TTC549 (cell line): ENCODE measurements around the gene RASL10A.

Source experiments
- FAIRE-seq: peaks from 2 replicates; lab custom pipeline; 2012; peaks lifted over from hg19 to GRCh38; lab: Jason Lieb, UNC

Gene RASL10A

DNA sequence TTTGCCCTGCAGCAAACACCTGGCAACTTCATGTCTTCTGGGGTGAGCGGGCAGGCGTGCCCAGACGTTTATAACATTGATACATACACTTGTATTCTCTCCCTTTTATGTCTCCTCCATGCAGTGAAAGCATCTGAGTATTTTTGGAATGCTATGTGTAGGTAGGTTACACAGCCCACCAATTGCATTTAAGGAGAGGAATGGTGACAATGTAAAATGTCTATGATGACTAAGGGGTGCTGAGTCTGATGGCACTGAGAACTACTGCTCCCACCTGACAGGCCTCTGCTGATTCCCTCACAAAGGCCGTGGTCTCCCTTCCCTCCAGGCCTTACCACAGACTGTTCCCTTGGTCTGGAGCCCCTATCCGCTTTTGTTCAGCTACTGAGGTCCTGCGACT lies 22.9 kb upstream of the RASL10A start:
- no peak for FAIRE-seq

DNA sequence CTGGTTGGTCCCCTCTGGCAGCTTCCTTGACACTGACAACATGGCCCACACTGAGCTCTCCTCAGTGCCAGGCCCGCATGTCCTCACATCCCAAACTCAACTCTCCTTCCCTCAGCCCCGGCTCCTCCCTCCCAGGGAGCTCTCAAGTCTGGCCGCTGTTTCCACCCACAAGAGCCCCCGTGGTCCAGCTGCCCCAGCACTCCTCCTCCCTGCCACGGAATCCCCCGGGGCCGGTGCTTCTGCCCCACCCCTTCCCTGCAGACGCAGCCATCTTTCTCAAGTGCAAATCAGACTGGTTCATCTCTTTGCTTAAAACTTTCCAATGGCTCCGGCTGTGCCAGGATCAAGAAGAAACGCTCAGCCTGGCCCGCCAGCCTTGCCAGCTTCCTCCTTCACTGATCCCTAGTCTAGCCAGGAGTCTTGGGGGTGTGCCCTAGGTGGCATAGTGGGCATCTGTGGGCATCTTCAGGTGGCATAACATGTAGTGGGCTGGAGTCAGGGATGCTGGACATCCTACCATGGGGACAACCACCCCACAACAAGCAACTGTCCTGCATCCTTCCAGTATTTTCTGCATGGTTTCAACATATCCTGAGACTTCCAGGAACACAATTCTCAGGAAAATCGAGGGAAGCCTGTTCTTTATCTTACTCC lies 22.3 kb upstream of the RASL10A start:
- no peak for FAIRE-seq

DNA sequence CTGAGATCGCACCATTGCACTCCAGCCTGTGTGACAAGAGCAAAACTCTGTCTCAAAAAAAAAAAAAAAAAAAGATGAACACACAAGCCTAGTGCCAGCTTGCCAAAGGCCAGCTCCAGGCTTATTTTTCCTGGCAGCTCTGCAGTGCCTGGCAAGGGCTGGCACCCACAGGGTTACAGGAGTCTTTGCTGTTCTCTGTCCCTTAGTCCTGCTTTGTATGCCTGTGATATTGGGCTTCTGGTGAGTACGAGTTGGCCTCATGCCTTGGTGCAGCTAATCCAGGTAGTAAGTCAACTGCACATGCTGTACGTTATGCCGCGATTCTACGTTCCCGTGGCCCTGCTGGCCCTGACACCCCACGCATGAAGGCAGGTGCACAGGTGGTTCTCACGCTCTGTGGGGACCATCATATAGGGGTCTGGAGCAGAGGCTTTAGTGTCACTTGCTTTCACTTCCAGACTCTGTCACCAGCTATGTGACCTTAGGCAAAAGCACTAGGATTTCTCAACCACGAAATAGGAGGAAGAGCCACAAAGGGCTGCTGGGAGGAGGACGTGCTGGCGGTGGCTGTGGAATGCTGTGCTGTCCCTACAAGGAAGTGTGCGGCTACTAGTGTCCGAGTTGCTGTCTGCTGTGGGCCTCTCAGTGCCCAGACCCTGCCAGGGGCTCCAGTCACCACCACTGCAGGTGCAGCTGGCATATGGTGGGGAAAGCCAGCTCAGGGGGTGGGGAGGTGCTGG lies 21.4 kb upstream of the RASL10A start:
- no peak for FAIRE-seq

DNA sequence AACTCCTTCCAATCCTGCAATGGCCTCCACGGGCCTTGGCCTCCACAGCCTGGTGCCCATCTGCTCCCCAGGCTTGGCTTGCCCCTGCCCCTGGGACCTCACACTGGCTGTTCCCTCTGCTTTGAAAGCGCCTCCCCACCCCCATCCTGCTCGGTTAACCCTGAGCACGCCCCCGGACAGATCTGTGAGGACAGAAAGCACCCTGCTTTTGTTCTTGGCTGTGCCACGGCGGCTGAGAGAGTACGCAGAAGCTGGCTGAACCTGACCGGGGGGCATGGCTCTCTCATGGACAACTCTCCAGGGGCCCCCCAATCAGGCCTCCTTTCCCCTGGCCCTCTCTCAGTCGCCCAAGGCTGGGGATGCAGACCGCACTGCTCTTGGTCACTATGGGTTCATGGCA lies 20.2 kb upstream of the RASL10A start:
- FAIRE-seq: no peak

DNA sequence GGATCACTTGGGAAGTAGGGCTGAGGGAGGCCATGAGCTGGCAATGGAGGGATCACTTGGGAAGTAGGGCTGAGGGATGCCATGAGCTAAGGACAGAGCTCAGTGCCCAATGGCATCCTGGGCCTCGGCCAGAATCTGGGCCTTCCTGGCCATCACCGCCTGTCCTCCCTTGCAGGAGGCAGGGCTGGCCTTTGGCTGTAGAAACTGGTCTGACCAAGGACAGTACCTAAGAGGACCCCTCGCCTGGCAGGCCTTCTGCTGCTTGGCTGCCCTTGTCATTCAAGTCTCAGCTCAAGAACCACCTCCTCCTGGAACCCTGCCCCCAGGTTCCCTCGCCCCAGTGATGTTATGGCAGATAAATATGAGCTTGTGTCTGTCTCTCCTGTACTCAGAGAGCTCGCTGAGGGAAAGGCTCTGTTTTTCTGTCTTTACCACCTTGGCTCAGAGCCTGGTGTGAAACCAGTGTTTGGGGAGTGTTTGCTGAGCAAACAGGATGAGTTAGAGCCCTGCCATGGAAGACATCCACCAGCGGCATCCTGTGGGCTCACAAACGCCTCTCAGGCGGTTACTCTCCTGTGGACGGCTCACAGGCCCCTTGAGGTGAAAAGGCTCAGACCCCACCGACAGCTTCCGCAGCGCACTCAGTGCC lies 19.3 kb upstream of the RASL10A start:
- FAIRE-seq: no peak

DNA sequence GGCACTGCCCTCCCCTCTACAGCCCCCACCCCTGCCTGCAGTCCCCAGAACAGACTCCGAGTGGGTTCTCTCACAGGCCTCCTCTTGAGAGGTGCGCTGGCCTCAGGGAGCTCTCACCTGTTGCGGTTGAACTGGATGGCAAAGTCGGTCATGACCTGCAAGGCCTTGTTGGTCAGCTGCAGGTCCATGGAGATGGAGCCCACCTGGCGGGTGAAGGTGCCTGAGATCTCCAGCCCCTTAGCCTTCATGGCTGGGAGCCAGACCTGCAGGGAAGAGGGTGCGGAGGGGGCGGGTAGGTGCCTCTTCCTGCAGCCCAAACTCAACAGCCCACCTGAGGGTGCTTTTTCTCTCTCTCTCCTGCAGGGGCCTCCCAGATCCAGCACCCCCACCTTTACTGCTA lies 18.7 kb upstream of the RASL10A start:
- FAIRE-seq: no peak

DNA sequence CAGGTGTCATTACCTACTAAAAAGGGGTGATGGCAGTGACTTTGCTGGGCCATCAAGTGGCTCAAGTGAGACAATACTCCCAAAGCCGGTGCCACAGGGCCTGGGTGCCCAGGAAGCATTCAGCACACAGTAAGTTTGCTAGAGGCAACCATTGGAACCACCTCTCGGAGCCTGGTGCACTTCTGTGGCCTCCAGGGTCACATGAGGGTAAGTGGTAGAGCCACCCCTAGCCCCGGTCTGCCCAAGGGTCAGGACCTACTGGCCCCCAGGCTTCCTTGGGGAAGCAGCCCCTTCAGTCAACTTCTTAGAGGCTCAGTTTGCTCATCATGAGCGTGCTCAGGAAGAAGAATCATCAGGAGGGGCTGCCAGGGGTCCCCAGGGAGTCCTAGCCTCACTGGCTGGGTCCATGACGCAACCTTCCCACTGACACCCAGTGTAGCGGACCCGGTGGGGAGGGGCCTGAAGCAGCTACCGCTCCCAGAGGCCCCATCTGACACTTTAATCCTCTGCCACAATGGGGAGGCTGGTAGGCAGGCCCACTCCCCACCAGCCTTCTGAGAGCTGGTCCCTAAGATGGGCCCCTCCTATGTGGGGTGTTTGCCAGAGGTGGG lies 17.5 kb upstream of the RASL10A start:
- FAIRE-seq: no peak

DNA sequence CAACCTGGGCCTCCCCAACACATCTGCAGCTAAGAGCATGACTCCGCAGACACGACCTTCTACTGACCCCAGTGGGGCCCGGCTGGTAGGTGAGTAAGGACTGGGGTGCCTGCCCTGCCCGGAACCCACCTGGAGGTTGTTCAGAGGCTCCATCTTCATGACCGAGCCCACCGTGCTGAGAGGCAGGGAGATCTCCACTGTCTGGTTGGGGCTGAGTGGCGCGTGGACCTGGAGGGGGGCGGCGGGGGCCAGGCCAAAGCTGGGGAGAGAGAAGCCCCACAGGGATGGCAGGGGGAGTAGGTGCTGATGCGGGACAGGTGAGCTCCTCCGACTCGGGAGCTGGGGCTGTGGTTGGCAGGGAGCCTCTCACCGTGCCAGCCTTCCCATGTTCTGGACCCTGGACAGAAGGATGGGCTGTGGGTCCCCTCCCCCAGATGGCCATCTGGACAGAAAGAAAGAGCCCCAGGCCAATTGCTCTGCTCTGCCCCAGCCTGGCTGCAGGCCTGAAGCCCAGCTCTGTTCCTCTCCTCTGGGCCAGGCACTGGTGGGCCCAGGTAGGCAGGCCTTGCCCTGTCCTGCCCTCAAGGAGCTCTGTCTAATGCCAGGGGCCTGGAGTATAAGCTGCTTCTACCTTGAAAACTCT lies 16.3 kb upstream of the RASL10A start:
- FAIRE-seq: no peak

DNA sequence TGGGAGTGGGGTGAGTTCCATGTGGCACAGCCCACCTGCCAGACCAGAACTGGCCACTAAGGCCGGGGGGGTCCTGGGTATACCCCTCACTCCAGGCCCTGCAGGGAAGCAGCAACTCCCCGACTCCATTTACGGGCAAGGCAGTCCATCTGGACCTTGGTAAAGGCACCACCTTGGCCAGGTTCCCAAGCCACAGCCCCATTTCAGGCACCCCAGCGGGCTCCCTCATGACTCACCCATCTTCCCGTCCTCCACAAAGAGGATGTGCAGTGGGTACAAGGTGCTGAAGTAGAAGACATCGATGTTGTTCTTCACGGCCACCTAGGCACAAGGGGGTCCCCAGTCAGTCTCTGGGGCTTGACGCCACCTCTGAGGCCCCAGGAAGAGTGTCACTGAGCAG lies 15.7 kb upstream of the RASL10A start:
- no peak for FAIRE-seq

DNA sequence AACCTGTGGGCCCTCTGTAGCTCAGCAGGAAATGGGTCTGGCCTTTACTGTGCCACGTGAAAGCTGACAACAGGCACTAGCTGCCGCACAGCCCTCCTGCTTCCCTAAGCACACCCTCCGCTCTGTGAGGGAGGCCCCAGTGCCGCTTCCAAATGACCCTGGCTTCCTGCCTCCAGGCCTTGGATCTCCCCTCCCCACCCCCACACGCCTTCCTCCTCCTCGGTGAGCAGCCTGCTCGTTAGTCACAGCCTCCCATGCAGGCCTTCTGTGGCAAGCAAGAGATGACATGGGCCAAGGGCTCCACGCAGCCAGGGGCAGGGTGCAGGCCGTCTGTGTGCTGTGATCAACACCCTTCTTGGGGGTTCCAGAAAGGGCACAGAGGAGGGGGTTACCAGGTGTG lies 15.3 kb upstream of the RASL10A start:
- no peak for FAIRE-seq

DNA sequence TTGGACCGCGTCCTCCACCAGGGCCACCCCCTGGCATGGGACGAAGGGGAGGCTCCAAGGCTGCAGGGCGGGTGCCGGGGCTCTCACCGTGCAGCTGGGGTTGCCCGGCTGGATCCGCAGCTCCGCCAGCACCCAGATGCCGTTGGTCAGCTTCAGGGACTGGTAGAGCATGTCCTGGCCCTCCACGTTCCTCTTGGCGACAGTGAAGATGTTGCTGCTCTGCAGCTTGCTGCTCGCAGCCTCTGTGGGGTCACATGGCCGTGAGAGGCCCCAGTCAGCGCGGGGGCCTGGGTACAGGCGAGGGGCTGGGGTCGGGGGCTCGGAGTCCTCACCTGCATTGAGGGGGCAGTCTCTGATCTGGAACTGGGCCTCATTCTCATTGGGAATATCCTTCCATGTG lies 14.8 kb upstream of the RASL10A start:
- no peak for FAIRE-seq

DNA sequence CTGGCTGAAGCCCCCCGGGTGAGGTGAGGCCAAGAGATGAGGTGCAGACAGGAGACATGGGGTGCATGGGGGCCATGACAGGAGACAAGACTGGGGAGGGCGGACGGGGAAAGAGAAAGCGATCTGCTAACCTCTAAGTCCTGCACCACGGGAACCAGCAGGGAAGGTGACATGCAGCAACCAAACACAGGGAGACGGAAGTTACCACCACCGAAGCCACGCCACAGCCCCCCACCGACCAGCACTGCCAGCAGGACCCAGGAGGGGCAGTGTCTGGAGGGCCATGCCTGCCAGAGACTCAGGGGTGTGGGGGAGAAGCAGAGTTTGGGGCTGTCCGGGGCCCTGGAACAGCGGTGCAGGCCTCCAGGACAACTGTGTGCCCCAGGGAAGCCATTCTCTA lies 14.1 kb upstream of the RASL10A start:
- no peak for FAIRE-seq

DNA sequence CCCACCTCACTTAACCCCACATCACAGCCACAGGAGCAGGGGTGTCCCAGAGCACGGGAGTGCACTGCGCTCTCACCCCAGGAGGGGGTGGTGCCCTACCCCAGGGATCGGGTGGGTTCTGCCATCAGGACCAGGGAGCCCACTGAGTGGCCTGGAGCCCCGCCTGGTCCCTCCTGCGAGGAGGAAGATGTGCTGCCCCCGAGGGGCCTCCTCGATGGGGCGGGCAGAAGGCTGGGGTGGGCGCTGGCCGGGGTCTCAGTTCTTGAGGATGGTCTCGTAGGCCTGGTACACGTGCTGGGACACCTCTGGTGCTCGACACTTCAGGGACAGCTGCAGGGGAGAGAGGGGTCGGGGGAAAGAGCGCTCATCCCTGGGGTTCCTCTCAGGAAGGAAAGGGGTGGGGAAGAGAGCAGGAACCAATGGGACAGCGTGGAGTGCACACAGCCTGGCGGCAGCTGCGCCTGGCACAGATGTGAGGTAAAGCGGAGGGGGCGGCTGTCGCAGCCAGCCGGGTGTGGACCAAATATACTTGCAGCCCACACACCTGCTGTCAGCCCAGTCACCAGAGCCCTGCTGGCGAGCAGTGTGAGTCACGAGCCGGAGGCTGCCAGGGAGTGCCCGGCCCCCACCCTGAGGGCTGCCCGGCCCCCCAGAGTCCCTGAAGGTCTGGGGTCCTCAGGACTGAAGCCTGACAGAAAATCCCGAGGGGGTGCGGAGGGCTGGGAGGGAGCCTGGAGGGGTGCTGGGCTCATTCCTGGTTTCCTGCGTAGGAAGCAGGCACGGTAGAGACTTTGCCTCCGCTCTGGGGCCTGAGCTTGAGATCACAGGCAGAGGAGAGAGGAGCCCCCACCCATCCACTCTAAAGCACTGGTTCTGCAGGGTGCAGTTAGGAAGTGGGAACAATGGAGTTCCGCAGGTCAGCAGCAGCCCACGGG lies 13.3 kb upstream of the RASL10A start:
- no peak for FAIRE-seq

DNA sequence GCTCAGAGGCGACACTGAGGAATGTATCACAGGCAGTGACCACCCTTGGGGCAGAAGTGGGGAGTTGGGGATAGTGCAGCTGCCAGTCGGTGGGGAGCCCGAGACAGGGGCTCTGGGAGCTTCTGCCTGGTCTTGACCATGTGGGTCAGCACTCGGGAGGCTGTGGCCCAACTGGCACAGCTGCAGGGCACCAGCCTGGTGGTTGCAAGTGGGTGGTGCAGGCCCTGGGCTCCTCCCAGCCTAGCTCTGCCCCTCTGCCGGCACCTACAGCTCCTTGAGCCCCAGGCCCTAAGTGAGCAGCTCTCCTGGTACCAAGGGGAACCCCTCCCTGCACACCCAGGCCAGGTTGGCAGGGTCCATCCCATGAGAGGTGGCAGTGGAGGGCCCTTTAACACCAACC lies 12.6 kb upstream of the RASL10A start:
- no peak for FAIRE-seq

DNA sequence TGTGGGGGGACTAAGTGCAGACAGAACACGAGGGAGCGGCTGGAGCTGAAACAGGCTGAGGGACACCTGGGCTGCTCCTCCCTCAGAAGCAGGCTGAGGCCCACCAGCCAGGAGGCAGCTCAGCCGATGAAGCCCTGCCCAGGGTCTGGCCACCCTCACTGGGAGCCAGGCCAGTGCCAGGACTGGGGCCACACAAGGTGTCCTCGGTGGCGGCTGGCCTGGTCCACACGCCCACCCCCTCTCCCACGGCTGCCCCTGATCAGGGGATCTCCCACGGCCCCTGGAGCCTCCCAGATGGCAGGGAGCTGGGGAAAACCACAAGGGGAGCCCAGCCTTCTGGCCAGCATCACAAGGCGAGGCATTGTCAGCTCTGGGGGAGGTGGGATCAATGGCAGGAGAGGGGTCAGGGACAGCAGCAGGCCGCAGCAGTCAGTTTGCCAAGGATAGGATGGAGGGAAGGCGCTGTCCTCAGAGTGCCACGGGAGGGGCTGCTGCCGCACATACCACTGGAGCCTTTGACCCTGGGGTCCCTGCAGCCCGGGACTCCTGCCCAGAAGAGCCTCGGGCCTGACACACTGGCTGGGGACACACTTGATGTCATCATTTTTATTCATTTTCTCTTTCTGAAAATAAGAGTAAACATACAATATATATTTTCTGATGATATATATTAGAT lies 11.7 kb upstream of the RASL10A start:
- no peak for FAIRE-seq

DNA sequence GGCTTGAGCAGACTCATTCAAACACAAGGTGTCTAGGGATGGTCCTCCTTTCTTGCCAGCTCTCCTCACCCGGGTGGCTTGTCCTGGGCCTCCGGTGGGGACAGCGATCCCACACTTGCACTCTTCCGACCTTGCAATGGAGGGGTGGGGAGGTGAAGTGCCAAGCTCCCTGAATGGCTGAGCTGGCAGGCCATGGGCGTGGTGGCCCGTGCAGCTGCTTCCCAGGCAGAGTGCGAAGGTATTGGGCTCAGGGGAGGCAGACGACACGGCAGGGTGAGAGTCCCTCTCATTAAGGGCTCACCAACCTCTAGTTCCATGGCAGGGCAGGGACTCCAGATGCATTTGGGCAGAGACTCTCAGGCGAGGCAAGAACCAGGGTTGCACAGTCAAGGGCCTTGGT lies 11.0 kb upstream of the RASL10A start:
- no peak for FAIRE-seq

DNA sequence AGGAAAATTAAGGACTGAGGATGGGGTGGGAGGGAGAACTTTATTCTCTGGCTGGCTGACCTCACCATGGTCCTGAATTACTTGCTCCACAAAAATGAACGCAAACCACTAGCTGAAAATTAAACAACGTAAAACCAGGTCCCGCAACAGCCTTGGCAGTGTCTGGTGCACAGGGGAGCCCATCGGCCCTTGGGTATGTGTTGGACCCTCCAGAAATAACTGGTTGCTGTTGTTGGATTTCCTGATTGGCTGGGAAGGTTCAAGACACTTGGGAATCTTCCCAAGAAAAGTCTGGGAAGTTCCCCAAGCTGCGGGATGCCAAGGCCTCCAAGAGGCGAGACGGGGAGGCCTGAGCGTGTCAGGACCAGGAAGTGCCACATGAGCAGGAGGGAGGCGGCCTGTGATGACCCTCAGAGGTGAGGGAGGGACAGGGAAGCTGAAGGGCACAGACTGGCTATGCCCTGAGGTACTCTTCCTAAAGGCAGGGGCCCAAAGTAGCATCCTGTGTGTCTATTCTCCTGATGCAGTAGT lies 10.4 kb upstream of the RASL10A start:
- no peak for FAIRE-seq

DNA sequence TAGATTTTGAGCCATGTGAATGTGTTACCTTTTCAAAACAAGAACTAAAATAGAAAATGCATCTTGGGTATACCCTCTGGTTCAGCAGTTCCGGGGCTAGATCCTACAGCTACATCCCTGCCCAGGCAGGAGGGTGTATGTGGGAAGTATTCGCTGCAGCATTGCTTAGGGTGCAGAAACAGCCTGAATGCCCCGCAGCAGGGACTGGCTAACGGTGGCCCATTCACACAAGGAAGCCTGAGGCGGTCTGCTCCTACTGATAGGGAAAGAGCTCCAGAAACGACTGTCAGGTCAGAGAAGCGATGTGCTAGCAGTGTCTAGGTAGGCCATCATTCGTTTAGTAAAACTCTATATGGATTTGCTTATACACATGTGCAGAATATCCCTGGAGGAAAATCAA lies 9.9 kb upstream of the RASL10A start:
- FAIRE-seq: no peak

DNA sequence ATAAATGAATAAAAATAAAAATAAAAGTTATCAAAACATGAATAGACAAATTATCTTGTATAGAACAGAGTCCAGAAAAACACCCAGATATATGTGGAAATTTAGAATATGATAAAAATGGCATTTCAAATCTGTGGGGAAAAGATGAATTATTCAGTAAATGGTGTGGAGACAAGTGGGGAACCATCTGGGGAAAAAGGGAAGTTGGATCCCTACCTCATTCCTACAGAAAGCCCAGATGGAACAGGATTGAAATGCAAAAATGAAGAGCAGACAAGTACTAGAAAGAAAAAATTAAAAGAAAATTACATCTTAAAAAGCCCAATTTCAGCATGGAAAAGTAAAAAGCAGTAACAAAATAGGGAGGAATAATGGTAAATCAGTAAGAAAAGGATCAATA lies 8.1 kb upstream of the RASL10A start:
- no peak for FAIRE-seq

DNA sequence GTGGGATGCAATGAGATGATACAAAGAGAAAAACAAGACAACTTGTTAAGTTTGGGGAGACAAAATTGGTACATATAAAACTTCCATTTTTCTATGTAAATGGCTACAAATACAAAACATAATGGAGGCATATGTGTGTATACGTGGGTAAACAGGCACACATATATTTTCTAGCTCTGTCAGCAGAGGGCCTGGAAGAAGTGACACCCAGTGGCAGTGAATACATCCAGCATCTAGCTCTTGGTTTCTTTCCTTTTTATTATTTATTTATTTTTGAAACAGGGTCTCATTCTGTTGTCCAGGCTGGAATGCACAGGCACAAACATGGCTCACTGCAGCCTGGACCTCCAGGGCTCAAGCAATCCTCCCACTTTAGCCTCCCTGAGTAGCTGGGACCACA lies 5.0 kb upstream of the RASL10A start:
- no peak for FAIRE-seq

DNA sequence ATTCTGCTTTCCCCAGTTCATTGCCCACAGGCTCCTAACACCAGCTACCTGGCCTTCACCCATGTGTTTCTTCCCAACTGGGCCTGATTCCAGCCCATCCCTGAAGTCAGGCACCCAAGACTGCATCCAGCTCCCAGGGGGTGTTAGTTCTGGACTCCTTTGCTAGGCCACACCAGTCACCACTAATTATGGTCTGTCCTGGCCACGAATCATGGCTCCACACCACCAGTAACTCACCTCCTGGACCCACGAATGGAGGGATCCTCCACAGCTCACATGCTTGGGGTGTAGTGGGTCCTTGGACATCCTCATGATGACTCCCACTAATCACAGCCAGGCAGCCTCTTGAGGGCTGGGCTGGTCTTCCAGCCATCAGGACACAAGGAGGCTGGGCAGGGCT lies 3.6 kb upstream of the RASL10A start:
- no peak for FAIRE-seq
